ENCODE results near the gene CABP4. TPM values are rescaled to one million over a fixed set of nuclear protein-coding genes. Genes with fewer than 3 reads are reported as not detected.
"Not testable (repeated sequence)": the region's sequence is repeated elsewhere in the genome, so short reads cannot be mapped to it uniquely, and the experiment has no call there.

Gene CABP4
- total RNA-seq, 1 experiment from 2014 or later, result not detected

GRCh38 chr11:67465189-67465510 lies 10.0 kb downstream of the CABP4 start:
- CTCF ChIA-PET, result no interaction called here
- ATAC-seq (peak; percentile 4), DNase-seq (ENCODE audit: low read depth, low spot score) (no peak)
- peaks cover 35 to 59% of the 10 kb centered on the region in 2 experiments for H3K4me1 ChIP-seq (ENCODE audit: control insufficient read depth in 1 of 2, insufficient read depth in 2 of 2, low read length in 2 of 2)
- peaks cover 15% of the 10 kb centered on the region; the same call in 1 of the 2 replicates for H3K79me2 ChIP-seq (ENCODE audit: insufficient read depth, low read length)
- peak overlapping the region; percentile 100 for H3K4me2 ChIP-seq (ENCODE audit: low read length)
- H3K9ac ChIP-seq (ENCODE audit: low read length), result peak overlapping the region; percentile 97
- RAD21 ChIA-PET (ENCODE audit: low non-redundant PET in 1 of 2, low total read pairs in 2 of 2, uncharacterized antibody in 2 of 2, unreplicated experiment in 2 of 2), result interaction anchor here in 1 of 2 experiments (0.6 kb wide), 1 partner anchor 73 kb away, joined by 3 read pairs; the partner anchor contains the start of gene RAD9A
- no peaks in the 10 kb centered on the region for H4K20me1 ChIP-seq (ENCODE audit: insufficient read depth)
- no peaks in the 10 kb centered on the region for H3K9me3 ChIP-seq (ENCODE audit: control insufficient read depth in 1 of 2, insufficient read depth in 1 of 2, low read depth in 1 of 2, low read length in 2 of 2)
- H3K9me2 ChIP-seq (ENCODE audit: insufficient read depth), result no peaks in the 10 kb centered on the region
- H3K36me3 ChIP-seq (ENCODE audit: control insufficient read depth in 1 of 2, insufficient read depth in 2 of 2, low read length in 2 of 2), result no peaks in the 10 kb centered on the region
- TF ChIP-seq, protein P1, sequence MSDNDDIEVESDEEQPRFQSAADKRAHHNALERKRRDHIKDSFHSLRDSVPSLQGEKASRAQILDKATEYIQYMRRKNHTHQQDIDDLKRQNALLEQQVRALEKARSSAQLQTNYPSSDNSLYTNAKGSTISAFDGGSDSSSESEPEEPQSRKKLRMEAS (IDR thresholded peaks at IDR 0.05), result no peak
- TF ChIP-seq JUND (IDR thresholded peaks at IDR 0.05) (no peak), SRF (IDR thresholded peaks at IDR 0.05; ENCODE audit: low read depth) (no peak), CEBPB (IDR thresholded peaks at IDR 0.05; ENCODE audit: low read depth) (no peak), EZH2 (IDR thresholded peaks at IDR 0.05) (no peak), EZH2phosphoT487 (IDR thresholded peaks at IDR 0.05; ENCODE audit: borderline replicate concordance) (no peak), POLR2A (IDR thresholded peaks at IDR 0.05; ENCODE audit: borderline replicate concordance, extremely low read depth, insufficient read depth, insufficient read length) (no peak), POLR2AphosphoS5 (IDR thresholded peaks at IDR 0.05; ENCODE audit: low read depth, low read length) (no peak)
- no peak overlapping the region for H2AFZ ChIP-seq (ENCODE audit: low read depth, low read length, poor library complexity, severe bottlenecking)
- POLR2A ChIA-PET, result no interaction called here
- peak overlapping the region; percentile 98 for H3K27ac ChIP-seq (ENCODE audit: low read depth, low read length)
- intact Hi-C loops (cut with micrococcal nuclease), result loop anchor here (2.0 to 5.0 kb wide), 2 partner anchors 36 to 113 kb away; partner anchors contain the start of genes POLD4 and RPS6KB2
- no TSS peak for BruUV-seq (replicated peaks)
- peak overlapping the region; percentile 87 to 96 for H3K4me3 ChIP-seq (replicated peaks in 1 of 2; ENCODE audit: low read depth in 1 of 2, low read length in 2 of 2)
- H3K27me3 ChIP-seq (ENCODE audit: insufficient read depth, low read length), result no peaks in the 10 kb centered on the region

- peaks cover 15% of the 10 kb centered on the region; the same call in 1 of the 2 replicates for H3K79me2 ChIP-seq (ENCODE audit: insufficient read depth, low read length)
- ATAC-seq; CTCF ChIA-PET; H3K9me3 ChIP-seq (ENCODE audit: control insufficient read depth in 1 of 2, insufficient read depth in 1 of 2, low read depth in 1 of 2, low read length in 2 of 2); H2AFZ ChIP-seq (ENCODE audit: low read depth, low read length, poor library complexity, severe bottlenecking); H4K20me1 ChIP-seq (ENCODE audit: insufficient read depth); BruUV-seq (replicated peaks); DNase-seq (ENCODE audit: low read depth, low spot score); H3K27me3 ChIP-seq (ENCODE audit: insufficient read depth, low read length); H3K9me2 ChIP-seq (ENCODE audit: insufficient read depth); H3K36me3 ChIP-seq (ENCODE audit: control insufficient read depth in 1 of 2, insufficient read depth in 2 of 2, low read length in 2 of 2): not testable (repeated sequence)
- ChIA-PET RAD21 (ENCODE audit: low non-redundant PET in 1 of 2, low total read pairs in 2 of 2, uncharacterized antibody in 2 of 2, unreplicated experiment in 2 of 2) (interaction anchor here in 1 of 2 experiments (0.6 kb wide), 1 partner anchor 74 kb away, joined by 3 read pairs; the partner anchor contains the start of gene RAD9A), POLR2A (interaction anchor here (1.0 kb wide), 1 partner anchor 8 kb away, joined by 3 read pairs; no protein-coding TSS in a partner anchor)
- H3K4me2 ChIP-seq (ENCODE audit: low read length), result peak overlapping the region; percentile 100
- intact Hi-C loops (cut with micrococcal nuclease), result loop anchor here (2.0 to 5.0 kb wide), 2 partner anchors 37 to 113 kb away; partner anchors contain the start of genes POLD4 and RPS6KB2
- H3K27ac ChIP-seq (ENCODE audit: low read depth, low read length), result peak overlapping the region; percentile 98
- H3K9ac ChIP-seq (ENCODE audit: low read length), result peak overlapping the region; percentile 97
- TF ChIP-seq POLR2AphosphoS5 (IDR thresholded peaks at IDR 0.05; ENCODE audit: low read depth, low read length), result peak; percentile 51; the same call in 1 of the 2 replicates
- peaks cover 35 to 59% of the 10 kb centered on the region in 2 experiments for H3K4me1 ChIP-seq (ENCODE audit: control insufficient read depth in 1 of 2, insufficient read depth in 2 of 2, low read length in 2 of 2)
- peak overlapping the region; percentile 87 to 96 for H3K4me3 ChIP-seq (replicated peaks in 1 of 2; ENCODE audit: low read depth in 1 of 2, low read length in 2 of 2)
Observed at GRCh38 chr11:67465530-67465929, 10.4 kb downstream of the CABP4 start.

Data from HCT116 (cell line).